Vagina (tissue), 2 donors: ENCODE data around the gene HSPBAP1.
"Not testable (repeated sequence)": the region's sequence is repeated elsewhere in the genome, so short reads cannot be mapped to it uniquely, and the experiment has no call there.

Experiments
- CTCF ChIP-seq, 3 experiments: fragments of 450-650 bp in 2 of 3; fragments of 200-600 bp in 1 of 3; sonication (generic) in 1 of 3; IDR thresholded peaks; one replicate each; pipeline ENCODE4 v1.5.1; 2017 to 2019; ENCODE audit warnings: antibody characterized with exemption in 3 of 3, mild to moderate bottlenecking in 2 of 3, moderate library complexity in 2 of 3
- POLR2A ChIP-seq, 2 donors: fragments of 450-650 bp; IDR thresholded peaks; one replicate each; pipeline ENCODE4 v1.6.1; 2017; ENCODE audit warnings: antibody characterized with exemption in 2 of 2, mild to moderate bottlenecking in 2 of 2, moderate library complexity in 2 of 2

- not testable (repeated sequence) for TF ChIP-seq CTCF, POLR2A (IDR thresholded peaks at IDR 0.05)
Measured at GRCh38 chr3:122710616-122711251, 82.9 kb downstream of the HSPBAP1 start.
